Panc1 (cell line): Measurements from ENCODE around the gene PHF10. TPM values are rescaled to one million over a fixed set of nuclear protein-coding genes. Genes with fewer than 3 reads are reported as not detected.

Experiments used
- ATAC-seq: fragments of 200-7000 bp; cut with Tn5 transposase; 2 replicates; pipeline ENCODE4 v1.9.1; 2020; ENCODE audit warnings: mild to moderate bottlenecking, moderate library complexity
- BruUV-seq: library from RNA; stranded (reverse); fragments of 400-500 nt; replicated peaks from 2 replicates; lab custom pipeline; 2021; lab: Mats Ljungman, UMichigan
- CTCF ChIA-PET: fragments of 300-600 bp; sonication (Branson Sonifier 250); formaldehyde crosslinking; loops from one replicate; lab custom pipeline; 2022; ENCODE audit warnings: antibody characterized with exemption; lab: Charles Lee
- POLR2A ChIA-PET: fragments of 300-600 bp; sonication (Branson Sonifier 250); formaldehyde crosslinking; loops from one replicate; lab custom pipeline; 2022; ENCODE audit warnings: antibody characterized with exemption; lab: Charles Lee
- DNase-seq: peaks from one replicate; pipeline ENCODE4 v3.0.0-alpha.2; 2010; ENCODE audit warnings: low read depth, low spot score
- H3K27ac ChIP-seq: 2 replicates; pipeline ENCODE4 v1.5.1; 2011; ENCODE audit warnings: mild to moderate bottlenecking, low read length, inconsistent platforms
- H3K27me3 ChIP-seq: fragments of 200-500 bp; sonication (Bioruptor generic); 2 replicates; pipeline ENCODE4 v1.6.0; 2014; ENCODE audit warnings: low read length, inconsistent platforms; ENCODE audit not compliant: control insufficient read depth, insufficient read depth
- H3K36me3 ChIP-seq: fragments of 200-500 bp; sonication (Bioruptor generic); 2 replicates; pipeline ENCODE4 v1.5.1; 2014; ENCODE audit warnings: inconsistent platforms, mild to moderate bottlenecking, low read length, moderate library complexity; ENCODE audit not compliant: control insufficient read depth, insufficient read depth
- H3K4me1 ChIP-seq: 2 replicates; pipeline ENCODE4 v1.5.1; 2011; ENCODE audit warnings: inconsistent platforms, mild to moderate bottlenecking, low read length, moderate library complexity; ENCODE audit not compliant: control insufficient read depth, insufficient read depth
- H3K4me3 ChIP-seq, 2 experiments: 2 replicates each; pipeline ENCODE4 v1.5.1; 2011 to 2012; ENCODE audit warnings: low read depth in 2 of 2, low read length in 2 of 2, mild to moderate bottlenecking in 2 of 2, inconsistent platforms in 1 of 2, moderate library complexity in 1 of 2
- H3K9me3 ChIP-seq: fragments of 200-500 bp; sonication (Bioruptor generic); 2 replicates; pipeline ENCODE4 v1.5.1; 2014; ENCODE audit warnings: low read depth, mild to moderate bottlenecking, inconsistent platforms, low read length, moderate library complexity; ENCODE audit not compliant: control insufficient read depth, insufficient read depth
- CTCF ChIP-seq: fragments of 450-650 bp; IDR thresholded peaks from 2 replicates; pipeline ENCODE4 v1.5.1; 2017; ENCODE audit warnings: mild to moderate bottlenecking
- POLR2AphosphoS5 ChIP-seq: IDR thresholded peaks from 2 replicates; pipeline ENCODE4 v1.6.1; 2012; ENCODE audit warnings: mild to moderate bottlenecking, low read depth, low read length, moderate library complexity
- REST ChIP-seq, 2 experiments: IDR thresholded peaks; 2 replicates each; pipeline ENCODE4 v1.6.1; 2011 to 2012; ENCODE audit warnings: low read depth in 2 of 2, control low read depth in 1 of 2, low read length in 1 of 2, mild to moderate bottlenecking in 1 of 2, moderate library complexity in 1 of 2; ENCODE audit not compliant: insufficient read depth in 1 of 2
- SIN3A ChIP-seq: IDR thresholded peaks from 2 replicates; pipeline ENCODE4 v1.6.1; 2012; ENCODE audit warnings: low read depth, mild to moderate bottlenecking, low read length, moderate library complexity, borderline replicate concordance; ENCODE audit not compliant: insufficient read depth
- TCF7L2 ChIP-seq: IDR thresholded peaks from 2 replicates; pipeline ENCODE4 v1.6.1; 2011; ENCODE audit warnings: mild to moderate bottlenecking, low read depth, low read length, inconsistent platforms
- in situ Hi-C: cut with HindIII; loops from 2 replicates; pipeline ENCODE4 v1.10.0; 2016; ENCODE audit warnings: low sequenced_read_pairs, low pct_unique_long_range_greater_than_20kb
- intact Hi-C: fragments of 100-400 bp; cut with micrococcal nuclease; formaldehyde crosslinking; loops from one replicate; pipeline ENCODE4 v1.10.0; 2022; ENCODE audit not compliant: unreplicated experiment
- total RNA-seq: library from RNA; stranded (reverse); gene quantifications from one replicate; pipeline ENCODE4 v1.2.1, GENCODE V29; 2021; ENCODE audit not compliant: unreplicated experiment

PHF10 gene
- total RNA-seq, 1 experiment from 2014 or later: 71.7 TPM

- no peak for ATAC-seq
- in situ Hi-C loops: no loop called here
Observed at GRCh38 chr6:169746556-169746955, 22.3 kb upstream of the PHF10 start.

GRCh38 chr6:169745405-169745804 is 21.1 kb upstream of the PHF10 start:
- intact Hi-C loops: no loop called here
- no peaks in the 10 kb centered on the region for H3K9me3 ChIP-seq
- in situ Hi-C loops: no loop called here

More at GRCh38 chr6:169746556-169746955, 22.3 kb upstream of the PHF10 start:
- ChIA-PET POLR2A (no interaction called here), CTCF (no interaction called here)
- intact Hi-C loops: no loop called here
- Histone ChIP-seq H3K9me3 (no peaks in the 10 kb centered on the region), H3K27me3 (no peaks in the 10 kb centered on the region), H3K4me3 (no peak overlapping the region), H3K36me3 (no peaks in the 10 kb centered on the region), H3K4me1 (peaks cover 9% of the 10 kb centered on the region), H3K27ac (no peak overlapping the region)
- BruUV-seq: no TSS peak
- DNase-seq: no peak
- no peak for TF ChIP-seq SIN3A
- TF ChIP-seq POLR2AphosphoS5: no peak
- no peak for TF ChIP-seq TCF7L2
- no peak for TF ChIP-seq REST (IDR thresholded peaks at IDR 0.05; ENCODE audit: insufficient read depth in 1 of 2, low read depth in 2 of 2, low read length in 1 of 2)
- no peak for TF ChIP-seq CTCF

More at GRCh38 chr6:169745405-169745804, 21.1 kb upstream of the PHF10 start:
- Histone ChIP-seq H3K4me3 (no peak overlapping the region), H3K27me3 (no peaks in the 10 kb centered on the region), H3K36me3 (no peaks in the 10 kb centered on the region), H3K27ac (no peak overlapping the region), H3K4me1 (peaks cover 6% of the 10 kb centered on the region)
- no peak for DNase-seq
- no TSS peak for BruUV-seq
- no peak for ATAC-seq
- TF ChIP-seq TCF7L2 (no peak), REST (IDR thresholded peaks at IDR 0.05; ENCODE audit: insufficient read depth in 1 of 2, low read depth in 2 of 2, low read length in 1 of 2) (no peak), POLR2AphosphoS5 (no peak), CTCF (no peak), SIN3A (no peak)
- ChIA-PET POLR2A (no interaction called here), CTCF (no interaction called here)
